NCI-H1417 (cell line): Measurements from ENCODE around the gene NYNRIN.
"Not testable (repeated sequence)": the region's sequence is repeated elsewhere in the genome, so short reads cannot be mapped to it uniquely, and the experiment has no call there.

Source experiments
- DNase-seq, 3 experiments: peaks; one replicate each; lab custom pipeline; 2025; lab: John Stamatoyannopoulos, UW

NYNRIN gene

DNA sequence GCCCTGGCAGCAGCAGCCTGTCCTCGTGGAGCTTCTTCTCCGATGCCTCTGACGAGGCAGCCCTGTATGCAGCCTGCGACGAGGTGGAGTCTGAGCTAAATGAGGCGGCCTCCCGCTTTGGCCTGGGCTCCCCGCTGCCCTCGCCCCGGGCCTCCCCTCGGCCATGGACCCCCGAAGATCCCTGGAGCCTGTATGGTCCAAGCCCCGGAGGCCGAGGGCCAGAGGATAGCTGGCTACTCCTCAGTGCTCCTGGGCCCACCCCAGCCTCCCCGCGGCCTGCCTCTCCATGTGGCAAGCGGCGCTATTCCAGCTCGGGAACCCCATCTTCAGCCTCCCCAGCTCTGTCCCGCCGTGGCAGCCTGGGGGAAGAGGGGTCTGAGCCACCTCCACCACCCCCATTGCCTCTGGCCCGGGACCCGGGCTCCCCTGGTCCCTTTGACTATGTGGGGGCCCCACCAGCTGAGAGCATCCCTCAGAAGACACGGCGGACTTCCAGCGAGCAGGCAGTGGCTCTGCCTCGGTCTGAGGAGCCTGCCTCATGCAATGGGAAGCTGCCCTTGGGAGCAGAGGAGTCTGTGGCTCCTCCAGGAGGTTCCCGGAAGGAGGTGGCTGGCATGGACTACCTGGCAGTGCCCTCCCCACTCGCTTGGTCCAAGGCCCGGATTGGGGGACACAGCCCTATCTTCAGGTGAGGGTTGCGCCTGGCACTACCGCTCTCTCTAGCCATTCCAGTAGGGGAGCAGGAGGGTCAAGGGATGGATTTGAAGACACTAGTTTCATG lies 28.7 kb upstream of the NYNRIN start:
- DNase-seq = no peak

DNA sequence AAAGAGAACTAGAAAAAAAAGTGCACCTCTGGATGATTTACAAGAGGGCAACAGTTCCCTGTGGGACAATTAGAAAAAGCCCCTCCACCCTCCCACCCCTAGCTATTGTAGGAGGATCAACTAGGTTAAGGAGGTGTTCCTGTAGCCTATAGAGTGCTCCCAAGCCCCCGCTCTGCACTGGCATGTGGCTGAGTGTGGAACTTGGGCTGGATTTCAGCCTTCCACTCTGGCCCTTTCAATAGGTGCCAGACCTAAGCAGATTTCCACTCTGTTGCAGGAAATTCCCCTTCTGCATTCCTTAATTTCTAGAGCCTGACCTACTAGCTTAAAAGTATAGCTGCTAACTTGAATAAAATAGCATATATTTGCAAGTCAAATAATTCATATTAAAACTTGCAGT lies 28.1 kb upstream of the NYNRIN start:
- DNase-seq = no peak

DNA sequence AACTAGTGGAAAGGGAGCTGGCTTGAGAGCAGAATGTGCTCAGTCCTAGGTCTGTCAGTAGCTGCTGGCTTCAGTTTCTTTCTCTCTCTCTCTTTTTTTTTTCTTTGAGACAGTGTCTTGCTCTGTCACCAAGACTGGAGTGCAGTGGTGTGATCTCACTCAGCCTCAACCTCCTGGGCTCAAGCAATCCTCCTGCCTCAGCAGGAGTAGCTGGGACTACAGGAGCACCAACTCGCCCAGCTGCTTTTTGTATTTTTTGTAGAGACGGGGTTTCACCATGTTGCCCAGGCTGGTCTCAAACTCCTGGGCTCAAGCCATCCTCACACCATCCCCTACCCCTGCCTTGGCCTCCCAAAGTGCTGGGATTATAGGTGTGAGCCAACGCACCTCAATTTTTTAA lies 27.2 kb upstream of the NYNRIN start:
- DNase-seq = not testable (repeated sequence)

DNA sequence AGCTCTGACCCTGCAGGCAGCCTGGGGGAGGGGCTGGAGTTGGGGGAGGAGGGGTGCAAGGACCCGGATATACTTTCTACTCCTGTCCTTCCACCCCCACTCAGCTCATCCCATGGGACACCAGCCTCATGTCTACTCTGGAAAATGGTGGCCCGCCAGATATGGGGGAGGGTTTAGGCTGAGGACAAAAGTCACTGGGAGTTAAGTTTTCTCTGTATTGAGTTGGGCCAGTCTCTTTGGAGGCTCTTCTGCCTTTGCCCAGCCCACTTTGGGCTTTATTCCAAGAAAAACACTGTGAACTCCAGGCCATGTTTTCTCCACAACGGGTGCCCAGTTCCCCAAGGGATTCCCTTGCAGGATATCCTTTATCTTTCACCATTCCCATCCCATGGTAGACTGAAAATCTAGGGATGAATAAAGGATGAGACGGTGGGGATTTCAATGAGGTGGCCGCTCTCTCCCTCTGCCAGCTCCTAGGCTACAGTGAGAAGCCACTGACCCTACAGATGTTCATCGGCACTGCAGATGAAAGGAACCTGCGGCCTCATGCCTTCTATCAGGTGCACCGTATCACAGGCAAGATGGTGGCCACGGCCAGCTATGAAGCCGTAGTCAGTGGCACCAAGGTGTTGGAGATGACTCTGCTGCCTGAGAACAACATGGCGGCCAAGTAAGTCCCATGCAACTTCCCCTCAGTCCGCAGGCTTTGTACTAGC lies 25.9 kb upstream of the NYNRIN start:
- DNase-seq = peak in 1 of 3 experiments; percentile 91

DNA sequence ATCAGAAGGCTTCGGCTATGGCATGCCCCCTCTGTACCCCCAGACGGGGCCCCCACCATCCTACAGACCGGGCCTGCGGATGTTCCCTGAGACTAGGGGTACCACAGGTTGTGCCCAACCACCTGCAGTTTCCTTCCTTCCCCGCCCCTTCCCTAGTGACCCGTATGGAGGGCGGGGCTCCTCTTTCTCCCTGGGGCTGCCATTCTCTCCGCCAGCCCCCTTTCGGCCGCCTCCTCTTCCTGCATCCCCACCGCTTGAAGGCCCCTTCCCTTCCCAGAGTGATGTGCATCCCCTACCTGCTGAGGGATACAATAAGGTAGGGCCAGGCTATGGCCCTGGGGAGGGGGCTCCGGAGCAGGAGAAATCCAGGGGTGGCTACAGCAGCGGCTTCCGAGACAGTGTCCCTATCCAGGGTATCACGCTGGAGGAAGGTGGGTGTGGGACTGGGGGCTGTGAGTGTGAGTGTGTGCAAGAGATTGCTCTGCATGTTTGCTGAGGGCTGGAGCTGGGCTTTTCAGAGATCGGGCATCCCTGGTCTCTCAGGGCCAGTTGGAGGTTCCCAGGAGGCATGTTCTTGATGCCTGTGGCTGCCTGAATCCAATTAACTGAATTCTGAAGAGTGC lies 22.2 kb upstream of the NYNRIN start:
- DNase-seq = peak in 1 of 3 experiments; percentile 67

DNA sequence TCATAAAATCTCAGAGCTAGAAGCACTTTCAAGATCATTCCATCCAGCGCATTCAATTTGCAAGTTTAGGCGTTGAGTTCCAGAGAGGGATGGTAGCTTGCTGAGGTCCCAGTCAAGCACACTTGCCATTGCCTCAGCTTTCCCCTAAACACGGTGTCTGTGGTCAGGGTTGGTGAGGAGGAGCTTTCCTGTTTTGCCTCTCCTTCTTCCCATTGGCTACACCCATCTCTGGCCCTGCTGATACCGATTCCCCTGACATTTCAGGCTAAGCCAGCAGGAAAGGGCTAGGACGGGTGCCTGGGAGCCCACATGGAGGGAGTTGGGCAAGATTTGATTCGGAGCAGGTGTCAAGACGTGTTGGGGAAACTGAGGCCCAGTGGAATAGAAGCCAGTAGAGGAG lies 21.7 kb upstream of the NYNRIN start:
- DNase-seq = peak in 1 of 3 experiments; percentile 66

DNA sequence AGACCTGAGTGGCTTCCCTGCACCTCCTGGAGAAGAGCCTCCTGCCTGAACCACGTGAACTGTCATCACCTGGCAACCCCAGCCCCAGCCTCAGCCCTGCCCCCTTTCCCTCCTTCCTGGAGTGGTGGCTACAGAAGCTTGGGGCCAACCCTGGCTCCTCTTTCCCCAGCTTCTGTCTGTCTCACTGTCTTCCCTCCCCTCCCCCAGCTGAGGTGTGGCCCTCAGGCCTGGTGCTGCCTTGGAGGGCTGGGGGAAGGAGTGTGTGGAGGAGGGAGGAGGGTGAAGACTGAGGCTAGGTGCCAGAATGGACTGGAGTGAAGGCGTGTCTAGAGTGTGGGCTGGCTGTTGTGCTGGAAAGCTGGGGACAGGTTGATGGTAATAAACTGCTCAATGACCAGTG lies 21.1 kb upstream of the NYNRIN start:
- peak; percentile 36 to 93 (median 51) for DNase-seq

DNA sequence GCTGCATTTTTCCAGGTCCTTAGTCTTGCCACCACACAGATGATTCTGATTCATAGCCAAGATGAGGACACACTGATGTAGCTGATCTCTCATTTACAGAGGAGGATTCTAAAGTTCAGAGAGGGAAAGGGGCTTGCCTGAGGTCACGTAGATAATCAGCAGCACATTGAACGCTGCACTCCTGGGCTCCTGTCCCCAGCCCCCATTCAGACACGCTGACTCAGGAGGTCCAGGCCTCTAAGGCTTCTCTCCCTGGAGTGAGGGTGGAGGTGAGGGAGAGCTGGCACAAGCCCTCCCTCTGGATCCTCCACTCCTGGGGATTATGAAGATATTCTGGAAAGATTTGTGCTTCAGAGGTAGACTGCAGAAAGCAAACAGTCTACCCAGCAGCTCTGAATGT lies 20.5 kb upstream of the NYNRIN start:
- DNase-seq = no peak

DNA sequence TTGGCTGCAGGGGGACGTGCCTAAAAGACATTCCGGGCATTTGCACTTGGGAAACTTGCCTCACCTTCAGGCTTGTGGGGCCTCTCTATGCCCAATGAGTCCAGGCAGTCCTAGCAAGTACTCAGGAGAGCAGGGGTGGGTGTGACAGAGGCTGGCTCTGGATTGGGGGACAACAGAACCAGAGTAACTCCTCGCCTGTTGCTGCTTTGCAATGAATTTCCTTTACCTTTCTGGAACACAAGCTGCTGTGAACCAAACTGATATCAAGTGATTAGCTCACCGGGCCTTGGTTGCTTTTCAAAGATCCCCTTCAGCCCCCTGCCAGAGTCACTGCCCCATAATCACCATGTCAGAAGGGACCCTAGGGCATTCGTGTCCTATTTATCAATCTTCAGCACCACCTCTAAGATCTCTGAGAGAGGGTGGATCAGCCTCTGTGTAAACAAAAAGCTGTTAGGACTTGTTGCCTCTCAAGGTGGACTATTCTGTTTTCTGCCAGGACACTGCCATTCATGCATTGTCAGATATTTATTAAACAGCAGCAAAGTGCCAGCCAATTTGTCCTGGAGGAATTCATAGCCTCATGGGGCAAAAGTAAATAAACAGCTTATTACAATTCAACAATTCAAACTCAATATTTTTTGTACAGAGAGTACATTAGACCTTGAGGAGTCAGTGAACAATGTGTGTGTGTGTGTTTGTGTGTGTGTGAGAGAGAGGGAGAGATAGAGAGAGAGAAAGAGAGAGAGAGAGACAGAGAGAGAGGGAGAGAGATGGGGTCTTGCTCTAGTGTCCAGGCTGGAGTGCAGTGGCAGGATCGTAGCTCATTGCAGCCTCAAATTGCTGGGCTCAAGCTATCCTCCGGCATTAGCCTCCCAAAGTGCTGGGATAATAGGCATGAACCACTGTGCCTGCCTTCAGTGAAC lies 19.6 kb upstream of the NYNRIN start:
- DNase-seq = peak in 2 of 3 experiments; percentile 58 to 89

DNA sequence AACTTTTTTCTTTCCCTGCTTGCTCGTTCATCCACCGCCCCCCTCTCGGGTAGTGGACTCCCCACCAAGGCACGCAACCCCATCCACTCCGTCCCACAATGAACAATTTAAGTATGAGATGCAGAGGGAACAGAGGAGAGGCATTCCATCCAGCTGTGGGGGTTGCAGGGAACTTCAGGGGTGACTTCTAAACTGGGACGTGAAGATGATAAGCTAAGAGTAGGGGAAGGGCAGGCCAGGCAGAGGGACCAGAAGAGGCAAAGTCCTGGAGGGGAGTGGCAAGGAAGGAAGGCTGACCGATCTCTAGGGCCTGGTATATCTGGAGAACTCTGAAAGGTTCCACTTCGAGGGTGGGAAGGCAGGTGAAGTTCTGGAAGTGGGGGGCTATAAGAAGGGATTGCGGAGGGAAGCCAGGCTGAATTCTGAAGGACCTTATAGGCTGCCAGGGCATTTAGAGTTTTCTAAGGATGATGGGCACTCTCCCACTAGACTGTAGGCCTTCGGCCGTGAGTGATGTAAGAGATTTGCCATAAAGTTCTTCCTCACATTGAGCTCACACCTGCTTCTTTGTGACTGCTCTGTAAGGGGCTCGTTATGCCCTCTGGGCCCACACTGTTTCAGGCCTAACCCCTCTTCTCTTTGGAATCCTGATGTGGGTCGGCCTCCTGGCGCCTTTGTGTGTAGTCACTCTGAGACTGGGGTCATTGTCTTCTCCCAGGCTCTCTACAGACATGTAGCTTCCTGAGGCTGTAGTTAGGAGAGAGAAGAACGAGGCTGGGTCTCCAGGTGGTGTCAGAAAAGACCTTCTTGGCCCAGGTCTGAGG lies 18.7 kb upstream of the NYNRIN start:
- DNase-seq = peak in 1 of 3 experiments; percentile 18

DNA sequence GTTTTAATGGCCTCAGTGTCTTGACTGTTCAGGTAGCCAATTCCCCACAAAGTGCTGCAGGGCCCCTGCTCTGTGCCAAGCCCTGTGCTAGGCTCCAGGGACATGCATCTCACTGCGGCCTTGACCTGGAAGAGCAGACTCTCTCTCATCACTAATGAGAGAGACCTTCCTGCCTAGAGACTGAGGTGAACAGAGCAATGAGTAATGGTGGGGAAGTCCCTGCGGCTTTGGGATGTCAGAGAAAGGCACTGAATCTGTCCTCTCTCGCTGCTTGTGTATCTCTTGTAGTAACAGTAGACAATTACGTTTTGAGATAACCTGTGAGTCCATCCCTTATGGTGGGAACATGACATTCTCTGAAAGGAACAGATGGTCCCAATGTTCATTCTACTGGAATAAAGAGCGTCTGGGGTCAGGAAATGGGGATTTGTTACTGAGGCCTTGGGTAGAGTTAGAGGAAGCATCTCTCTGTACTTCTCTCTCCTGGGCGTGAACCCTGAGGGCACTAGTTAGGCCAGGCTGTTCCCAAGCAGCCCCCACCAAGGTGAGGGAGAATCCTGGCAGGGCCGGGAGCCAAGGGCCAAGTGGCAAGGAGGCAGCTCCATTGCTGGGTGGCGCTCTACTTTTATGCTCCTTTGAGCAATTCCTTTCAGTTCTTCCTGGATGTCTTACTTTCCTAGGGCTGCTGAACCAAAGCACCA lies 17.3 kb upstream of the NYNRIN start:
- DNase-seq = no peak

DNA sequence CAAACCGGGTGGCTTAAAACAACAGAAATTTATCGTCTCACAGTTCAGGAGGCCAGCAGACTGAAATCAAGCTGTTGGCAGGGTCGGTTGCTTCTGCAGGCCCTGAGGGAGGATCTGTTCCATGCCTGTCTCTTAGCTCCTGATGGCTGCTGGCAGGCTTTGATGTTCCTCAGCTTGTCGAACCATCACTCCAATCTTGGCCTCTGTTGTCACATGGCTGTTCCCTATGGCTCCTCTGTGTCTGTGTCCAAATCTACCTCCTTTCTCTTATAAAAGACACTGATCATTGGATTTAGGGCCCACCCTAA lies 16.8 kb upstream of the NYNRIN start:
- no peak for DNase-seq

DNA sequence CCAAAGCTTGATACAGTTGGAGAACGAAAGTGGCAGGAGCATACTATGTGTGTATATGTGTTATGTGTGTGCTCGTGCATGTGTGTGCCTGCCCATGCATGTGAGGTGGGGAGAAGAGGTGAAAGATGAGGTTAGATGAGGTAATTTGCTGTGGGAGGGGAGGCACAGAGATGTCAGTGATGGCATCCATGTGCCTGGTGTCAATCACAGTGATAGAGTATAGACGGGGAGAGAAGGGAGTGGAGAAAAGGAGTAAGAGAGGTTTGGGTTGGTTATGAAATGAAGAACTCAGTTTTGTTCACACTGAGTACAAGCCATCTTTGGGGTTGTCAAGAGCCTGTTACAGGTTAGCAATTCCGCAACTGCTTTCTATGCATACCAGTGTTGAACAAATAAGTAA lies 14.6 kb upstream of the NYNRIN start:
- no peak for DNase-seq

DNA sequence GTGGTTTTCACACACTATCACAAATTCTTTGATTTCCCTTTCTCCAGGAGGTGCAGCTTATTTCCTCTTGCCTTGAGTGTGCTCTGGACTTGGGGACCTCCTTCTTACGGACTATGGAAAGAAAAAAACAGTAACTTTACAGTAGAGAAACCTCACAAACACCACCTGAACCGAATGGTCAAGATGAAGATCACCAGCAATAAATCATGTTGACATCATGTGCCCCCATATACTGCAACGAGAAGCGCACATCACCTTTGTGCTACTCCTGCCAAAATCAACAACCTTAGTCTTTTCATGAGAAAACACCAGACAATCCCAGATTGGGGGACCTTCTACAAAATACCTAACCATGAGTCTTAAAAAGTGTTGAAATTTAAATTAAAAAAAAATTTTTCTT lies 13.3 kb upstream of the NYNRIN start:
- DNase-seq = no peak

DNA sequence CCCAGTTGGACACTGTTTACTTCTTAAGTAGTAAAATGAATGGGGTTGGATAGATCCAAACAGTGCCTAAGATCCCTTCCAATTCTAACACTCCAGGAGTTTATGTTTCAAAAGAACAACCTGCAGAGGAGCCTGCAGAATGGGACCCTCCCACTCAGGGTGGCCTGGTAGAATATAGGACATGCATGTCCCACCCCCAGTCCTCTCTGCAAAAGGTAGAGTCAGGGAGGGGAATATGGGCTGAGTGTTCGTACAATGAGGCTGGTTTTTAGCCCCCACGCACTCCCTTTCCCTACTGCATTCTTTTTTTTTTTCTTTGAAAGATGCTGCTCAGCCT lies 11.8 kb upstream of the NYNRIN start:
- DNase-seq = no peak

DNA sequence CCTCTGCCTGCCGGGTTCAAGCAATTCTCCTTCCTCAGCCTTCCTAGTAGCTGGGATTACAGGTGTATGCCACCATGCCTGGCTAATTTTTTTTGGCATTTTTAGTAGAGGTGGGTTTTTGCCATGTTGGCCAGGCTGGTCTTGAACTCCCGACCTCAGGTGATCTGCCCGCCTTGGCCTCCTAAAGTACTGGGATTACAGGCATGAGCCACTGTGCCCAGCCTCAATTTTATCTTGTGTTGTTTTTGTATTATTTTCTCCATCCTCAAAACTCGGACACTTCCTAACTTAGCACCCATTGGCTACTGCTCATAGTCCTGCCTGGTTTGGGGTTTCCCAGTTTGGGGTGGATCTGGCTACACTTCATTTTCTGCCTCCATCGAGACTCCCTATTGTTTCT lies 11.2 kb upstream of the NYNRIN start:
- DNase-seq = not testable (repeated sequence)

DNA sequence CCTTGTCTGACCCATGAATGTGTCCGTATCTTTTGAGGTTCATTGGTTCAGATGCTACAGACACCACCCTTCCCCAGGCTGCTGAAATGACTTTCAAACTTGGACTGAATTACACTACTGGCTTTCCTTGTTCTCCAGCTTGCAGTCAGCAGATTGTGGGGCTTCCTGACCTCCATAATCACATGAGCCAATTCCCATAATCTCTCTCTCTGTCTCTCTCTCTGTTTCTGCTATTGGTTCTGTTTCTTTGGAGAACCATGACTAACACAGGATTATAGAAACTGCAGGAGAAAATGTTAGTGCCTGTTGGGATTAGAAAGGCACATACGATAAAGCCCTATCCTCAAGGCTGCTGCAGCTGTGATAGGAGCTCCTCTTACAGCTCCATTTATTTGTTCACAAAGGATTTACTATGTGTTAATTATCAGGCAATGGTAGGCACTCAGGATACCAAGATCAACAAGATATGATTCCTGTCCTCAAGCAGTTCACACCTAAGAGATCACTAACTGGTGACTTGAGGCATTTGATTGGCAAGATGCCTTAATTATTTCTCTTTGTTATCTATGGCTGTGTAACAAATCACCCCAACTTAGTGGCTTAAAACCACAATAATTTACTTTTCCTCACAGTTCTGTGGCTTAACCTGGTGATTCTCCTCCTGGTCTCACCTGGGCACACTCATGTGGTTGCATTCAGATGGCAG lies 10.2 kb upstream of the NYNRIN start:
- peak in 1 of 3 experiments; percentile 23 for DNase-seq

DNA sequence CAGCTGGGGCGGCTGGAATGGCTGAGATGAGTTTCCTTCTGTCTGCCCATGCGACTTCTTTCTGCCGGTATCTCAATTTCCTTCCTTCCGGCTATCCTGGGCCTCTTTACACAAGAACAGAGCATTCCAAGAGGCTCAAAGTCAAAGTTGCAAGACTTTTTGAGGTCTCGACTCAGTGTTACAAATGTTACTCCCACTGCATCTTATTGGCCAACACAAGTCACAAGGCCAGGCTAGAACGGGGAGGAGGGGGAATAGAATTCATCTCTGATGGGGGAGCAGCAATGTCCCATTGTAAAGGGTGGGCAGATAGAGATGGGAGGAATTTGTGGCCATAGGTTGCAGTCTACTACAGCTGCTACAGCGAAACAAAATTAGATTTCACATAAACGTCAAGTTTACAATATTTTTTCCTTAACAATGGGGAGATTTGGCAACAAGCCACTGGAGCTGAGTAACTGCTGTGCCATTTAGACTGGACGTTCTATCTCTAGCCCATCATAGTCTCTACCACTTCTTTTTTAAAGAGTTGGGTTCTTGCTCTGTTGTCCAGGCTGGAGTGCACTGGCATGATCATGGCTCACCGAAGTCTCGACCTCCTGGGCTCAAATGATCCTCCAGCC lies 9.5 kb upstream of the NYNRIN start:
- DNase-seq = no peak

DNA sequence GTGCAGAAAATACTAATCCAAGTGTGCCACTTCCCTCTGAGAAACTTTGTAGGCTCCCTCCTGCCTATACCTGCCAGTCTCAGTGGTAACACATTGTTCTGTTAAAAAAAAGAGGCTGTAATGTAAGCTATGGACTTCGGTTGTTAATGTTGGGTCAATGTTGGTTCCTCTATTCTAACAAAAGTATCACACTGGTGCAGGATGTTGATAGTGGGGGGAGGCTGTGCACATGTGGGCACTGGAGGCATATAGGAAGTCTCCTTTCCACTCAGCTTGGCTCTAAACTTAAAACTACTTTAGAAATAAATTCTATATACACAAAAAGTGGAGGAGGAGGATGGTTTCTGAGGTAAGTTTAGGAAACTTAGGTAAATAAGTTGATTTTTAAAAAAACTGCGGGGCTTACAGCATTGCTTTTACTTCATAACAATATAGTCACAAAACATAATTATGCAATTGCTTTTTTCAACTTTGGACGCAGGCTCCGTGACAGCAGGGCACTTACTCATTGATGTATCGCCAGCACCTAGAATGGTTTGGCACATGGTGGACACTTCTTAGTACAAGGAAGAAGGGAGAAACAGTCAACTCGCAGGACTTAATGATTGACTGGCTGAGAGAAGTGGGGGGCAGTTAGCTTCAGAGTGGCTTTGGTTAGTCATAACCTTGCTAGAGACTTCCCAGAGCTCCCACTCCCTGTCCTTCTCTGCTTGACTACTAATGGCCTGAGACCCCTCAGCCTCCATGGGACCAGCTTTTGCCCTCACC lies 7.9 kb upstream of the NYNRIN start:
- no peak for DNase-seq
